22Rv1 (cell line): ENCODE measurements around the gene KIRREL3.

Source experiments
- H3K27ac ChIP-seq: fragments of 450-650 bp; 2 replicates; pipeline ENCODE4 v1.5.1; 2017
- ZFX ChIP-seq: fragments of 450-650 bp; IDR thresholded peaks from 2 replicates; pipeline ENCODE4 v1.6.1; 2017; ENCODE audit warnings: antibody characterized with exemption, borderline replicate concordance
- TF ChIP-seq, protein P1 (sequence below): fragments of 450-650 bp; IDR thresholded peaks from 2 replicates; pipeline ENCODE4 v1.5.1; 2017; ENCODE audit warnings: mild to moderate bottlenecking

KIRREL3 gene

DNA sequence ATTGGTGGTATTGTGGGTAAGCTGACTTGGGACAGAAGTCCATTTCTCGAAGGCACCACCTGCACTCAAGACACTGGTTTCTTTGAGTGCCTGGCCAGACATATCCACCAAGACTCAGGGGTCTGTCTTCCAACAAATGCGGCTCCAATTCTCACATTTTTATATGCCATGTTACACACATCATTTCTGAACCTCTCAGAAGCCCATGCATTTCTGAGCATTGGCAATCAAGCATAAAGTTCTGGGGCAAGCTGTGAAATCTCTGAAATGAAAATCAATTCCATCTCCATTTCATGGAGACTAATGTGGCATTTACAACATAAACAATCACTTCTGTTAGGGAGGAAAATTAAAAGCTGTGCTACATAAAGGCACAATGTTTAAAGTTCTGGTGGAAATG is 243.7 kb downstream of the KIRREL3 start:
- H3K27ac ChIP-seq: no peak overlapping the region

DNA sequence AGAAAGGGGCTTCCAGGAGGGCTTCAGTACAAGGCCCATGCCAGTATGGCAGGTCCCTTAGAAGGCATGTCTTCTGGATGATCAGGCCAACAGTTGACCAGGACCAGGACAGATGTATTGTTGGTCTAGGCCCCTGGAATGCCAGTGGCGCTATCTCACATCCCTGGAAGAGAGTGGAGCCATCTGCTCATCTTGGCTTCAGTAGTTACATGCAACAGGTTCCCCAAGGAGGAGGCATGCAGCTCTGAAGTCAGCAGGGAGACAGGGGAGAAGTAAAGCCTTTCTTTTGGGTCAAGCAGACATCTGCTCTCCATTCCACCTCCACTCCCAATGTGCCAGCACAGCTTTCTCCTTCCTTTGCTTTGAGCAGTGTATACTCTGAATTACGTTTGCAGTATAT is 244.1 kb downstream of the KIRREL3 start:
- no peak overlapping the region for H3K27ac ChIP-seq

More for the DNA sequence above, 243.7 kb downstream of the KIRREL3 start:
- TF ChIP-seq, protein P1, sequence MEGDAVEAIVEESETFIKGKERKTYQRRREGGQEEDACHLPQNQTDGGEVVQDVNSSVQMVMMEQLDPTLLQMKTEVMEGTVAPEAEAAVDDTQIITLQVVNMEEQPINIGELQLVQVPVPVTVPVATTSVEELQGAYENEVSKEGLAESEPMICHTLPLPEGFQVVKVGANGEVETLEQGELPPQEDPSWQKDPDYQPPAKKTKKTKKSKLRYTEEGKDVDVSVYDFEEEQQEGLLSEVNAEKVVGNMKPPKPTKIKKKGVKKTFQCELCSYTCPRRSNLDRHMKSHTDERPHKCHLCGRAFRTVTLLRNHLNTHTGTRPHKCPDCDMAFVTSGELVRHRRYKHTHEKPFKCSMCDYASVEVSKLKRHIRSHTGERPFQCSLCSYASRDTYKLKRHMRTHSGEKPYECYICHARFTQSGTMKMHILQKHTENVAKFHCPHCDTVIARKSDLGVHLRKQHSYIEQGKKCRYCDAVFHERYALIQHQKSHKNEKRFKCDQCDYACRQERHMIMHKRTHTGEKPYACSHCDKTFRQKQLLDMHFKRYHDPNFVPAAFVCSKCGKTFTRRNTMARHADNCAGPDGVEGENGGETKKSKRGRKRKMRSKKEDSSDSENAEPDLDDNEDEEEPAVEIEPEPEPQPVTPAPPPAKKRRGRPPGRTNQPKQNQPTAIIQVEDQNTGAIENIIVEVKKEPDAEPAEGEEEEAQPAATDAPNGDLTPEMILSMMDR: no peak
- TF ChIP-seq ZFX: no peak

DNA sequence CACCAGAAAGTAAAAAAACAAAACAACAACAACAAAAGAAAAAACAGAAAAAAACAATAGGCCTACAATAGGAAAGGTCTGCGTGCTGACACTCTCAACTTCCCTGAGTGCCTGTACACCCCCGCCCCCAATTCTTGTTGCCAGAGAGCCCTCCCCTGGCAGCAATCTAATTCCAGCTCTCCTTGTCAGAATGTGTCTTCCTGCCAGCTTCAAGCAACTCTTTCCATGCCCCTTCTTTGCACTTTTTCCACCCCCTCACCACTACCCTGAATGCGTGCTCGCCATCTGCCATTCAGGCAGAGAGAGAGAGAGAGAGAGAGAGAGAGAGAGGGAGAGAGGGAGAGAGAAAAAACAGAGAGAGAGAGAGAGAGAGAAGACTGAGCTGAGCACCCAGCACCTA is 245.0 kb downstream of the KIRREL3 start:
- TF ChIP-seq, protein P1: no peak
- no peak for TF ChIP-seq ZFX
- H3K27ac ChIP-seq: no peak overlapping the region

More for the DNA sequence above, 244.1 kb downstream of the KIRREL3 start:
- TF ChIP-seq, protein P1: no peak
- TF ChIP-seq ZFX: no peak

DNA sequence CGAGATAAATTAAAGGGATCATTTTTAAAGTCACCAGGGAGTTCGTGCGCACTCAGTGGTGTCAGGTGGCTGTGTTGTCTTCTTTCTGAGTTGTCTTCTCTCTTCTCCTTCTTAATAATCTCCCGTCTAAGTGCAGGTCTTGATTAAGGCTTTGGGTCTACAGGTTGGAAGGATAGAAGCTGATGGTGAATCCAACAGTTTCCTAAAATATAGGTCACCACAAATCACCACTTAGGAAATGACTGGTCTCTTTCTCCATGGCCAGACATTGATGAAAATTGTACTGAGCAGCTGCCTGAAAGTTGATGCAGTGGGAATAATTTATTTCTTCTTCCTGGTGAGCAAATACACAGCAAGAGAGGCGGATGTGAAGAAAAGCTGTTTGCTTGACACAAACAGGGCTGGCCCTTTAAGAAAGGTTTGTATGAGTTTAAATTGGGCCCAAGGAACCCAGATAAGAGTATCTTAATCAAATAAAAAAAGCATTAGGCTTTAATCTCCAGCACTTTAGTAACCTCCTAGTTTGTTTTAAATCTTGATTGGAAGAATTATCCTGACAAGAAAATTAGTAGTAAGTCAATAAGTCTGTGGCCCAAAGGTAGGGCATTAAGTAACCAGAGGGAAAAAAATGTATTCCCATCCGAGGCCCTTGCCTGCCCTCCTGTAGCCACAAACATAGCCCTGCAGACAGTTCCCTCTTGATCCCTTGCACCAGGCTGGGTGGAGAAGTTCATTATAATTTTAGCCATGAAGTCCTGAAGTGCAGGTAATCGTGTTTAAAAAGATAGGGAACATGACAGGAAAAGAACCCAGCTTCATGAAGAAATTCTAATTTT is 245.8 kb downstream of the KIRREL3 start:
- TF ChIP-seq, protein P1: no peak
- no peak for TF ChIP-seq ZFX
- H3K27ac ChIP-seq: no peak overlapping the region

DNA sequence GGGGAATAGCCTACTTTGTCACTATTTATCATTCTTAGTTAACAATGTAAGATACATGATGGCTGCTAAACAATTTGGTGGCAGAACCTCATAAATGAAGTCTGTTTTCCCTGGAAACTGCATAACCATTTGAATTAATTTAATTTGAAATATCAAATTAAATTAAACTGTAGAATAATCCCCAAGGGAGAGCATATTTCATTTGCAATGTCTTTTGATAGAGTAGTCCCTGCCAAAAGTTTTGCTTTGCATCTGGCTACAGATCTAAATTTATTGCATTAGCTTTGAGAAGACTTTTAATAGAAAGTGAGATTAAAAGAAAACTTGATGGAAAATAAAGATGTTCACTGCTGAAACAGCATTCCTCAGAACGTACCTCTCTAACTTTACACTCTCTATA is 246.6 kb downstream of the KIRREL3 start:
- no peak overlapping the region for H3K27ac ChIP-seq
- TF ChIP-seq, protein P1: no peak
- no peak for TF ChIP-seq ZFX

DNA sequence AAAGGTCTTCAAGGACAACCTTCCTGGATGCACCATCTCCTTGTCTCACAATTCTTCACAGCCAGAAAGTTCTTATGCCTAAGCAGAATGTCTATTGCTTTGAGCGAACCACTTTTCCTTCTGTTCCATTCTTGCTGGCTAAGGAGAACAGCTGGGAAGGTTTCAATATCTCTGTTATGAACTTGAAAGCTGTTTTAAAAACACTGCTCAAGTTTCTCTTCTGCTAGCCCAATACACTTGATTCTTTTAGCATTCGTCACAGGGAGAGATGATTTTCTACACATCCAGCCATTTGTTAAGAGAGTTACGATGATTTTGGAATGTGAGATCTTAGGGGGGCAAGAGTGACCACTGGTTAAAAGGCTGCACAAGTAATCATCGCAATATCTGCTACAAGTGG is 249.3 kb downstream of the KIRREL3 start:
- no peak overlapping the region for H3K27ac ChIP-seq
- TF ChIP-seq ZFX: no peak
- TF ChIP-seq, protein P1: no peak

DNA sequence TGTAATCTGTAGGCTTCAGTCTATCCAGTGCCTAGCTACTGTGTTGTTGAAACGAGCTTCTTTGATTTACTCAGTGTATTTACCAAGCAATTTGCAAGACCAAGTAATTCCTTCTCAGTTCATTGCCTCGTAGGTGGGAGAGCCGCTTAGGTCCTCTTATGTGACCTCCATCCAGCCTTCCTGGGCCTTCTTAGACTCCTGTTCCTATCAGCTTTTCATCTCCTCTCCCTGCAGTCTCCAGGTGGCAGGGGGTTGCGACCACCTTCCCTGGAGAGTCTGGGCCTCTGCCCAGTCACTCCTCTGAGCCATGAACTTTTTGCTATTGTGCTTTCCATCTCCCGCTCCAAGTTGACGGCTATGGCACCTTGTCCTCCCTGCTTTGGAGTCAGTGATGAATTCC is 251.8 kb downstream of the KIRREL3 start:
- no peak overlapping the region for H3K27ac ChIP-seq
- TF ChIP-seq, protein P1: no peak
- TF ChIP-seq ZFX: no peak
